SKM-1 (cell line): ENCODE data around the gene OR5B17.
"Not testable (repeated sequence)": the region's sequence is repeated elsewhere in the genome, so short reads cannot be mapped to it uniquely, and the experiment has no call there.

Source experiments
- DNase-seq: peaks from one replicate; lab custom pipeline; 2025; ENCODE audit not compliant: unreplicated experiment; lab: John Stamatoyannopoulos, UW

The OR5B17 gene

GRCh38 chr11:58358969-58359368, at the start of gene OR5B17:
Gene OR5B17 (minus strand): TSS chr11:58359069. CDS start chr11:58359069, 0 bp downstream.
- DNase-seq = no peak

- DNase-seq = no peak
Observed at GRCh38 chr11:58406774-58407173, 47.9 kb upstream of the OR5B17 start, which contains the start of gene OR5B3. Gene OR5B3 (minus strand): TSS chr11:58406874. CDS start chr11:58403409, 3,465 bp downstream.

GRCh38 chr11:58399622-58400021, 40.8 kb upstream of the OR5B17 start:
- DNase-seq = not testable (repeated sequence)

GRCh38 chr11:58395581-58395980, 36.7 kb upstream of the OR5B17 start:
- no peak for DNase-seq

- no peak for DNase-seq
Observed at GRCh38 chr11:58394195-58394594, 35.3 kb upstream of the OR5B17 start.

- no peak for DNase-seq
Observed at GRCh38 chr11:58392746-58393145, 33.9 kb upstream of the OR5B17 start.

GRCh38 chr11:58391879-58392278, 33.0 kb upstream of the OR5B17 start:
- DNase-seq = no peak

GRCh38 chr11:58390551-58391063, 31.7 kb upstream of the OR5B17 start:
- DNase-seq = no peak

- no peak for DNase-seq
Observed at GRCh38 chr11:58354727-58355126, 4.1 kb downstream of the OR5B17 start.

- no peak for DNase-seq
Observed at GRCh38 chr11:58345204-58345603, 13.7 kb downstream of the OR5B17 start.

- DNase-seq = no peak
Observed at GRCh38 chr11:58334708-58335107, 24.2 kb downstream of the OR5B17 start.

- DNase-seq = no peak
Observed at GRCh38 chr11:58330861-58331260, 28.0 kb downstream of the OR5B17 start.

- no peak for DNase-seq
Observed at GRCh38 chr11:58318532-58318931, 40.3 kb downstream of the OR5B17 start.

GRCh38 chr11:58316142-58316541, 42.7 kb downstream of the OR5B17 start:
- no peak for DNase-seq
